IMR-90 (cell line): Measurements from ENCODE around the gene NELL2. TPM values are rescaled to one million over a fixed set of nuclear protein-coding genes. Genes with fewer than 3 reads are reported as not detected.

Source experiments
- ATAC-seq: fragments of 200-7000 bp; cut with Tn5 transposase; 2 replicates; pipeline ENCODE4 v1.9.1; 2020; ENCODE audit warnings: low read depth, mild to moderate bottlenecking, moderate library complexity
- BruUV-seq: library from RNA; stranded (reverse); fragments of 400-500 nt; replicated peaks from 2 replicates; lab custom pipeline; 2021; lab: Mats Ljungman, UMichigan
- CTCF ChIA-PET: fragments of 300-600 bp; formaldehyde crosslinking; extraction: SDS; loops from one replicate; lab custom pipeline; 2021; ENCODE audit warnings: antibody characterized with exemption; lab: Yijun Ruan, JAX
- POLR2A ChIA-PET: fragments of 300-600 bp; sonication (Branson Sonifier 250); formaldehyde crosslinking; loops from one replicate; lab custom pipeline; 2022; ENCODE audit warnings: antibody characterized with exemption; ENCODE audit not compliant: unreplicated experiment; lab: Charles Lee
- DNase-seq: peaks from one replicate; pipeline ENCODE4 v3.0.0; 2013
- H2AFZ ChIP-seq: replicated peaks from 2 replicates; pipeline ENCODE3; 2013; ENCODE audit warnings: low read length, mild to moderate bottlenecking; ENCODE audit not compliant: poor library complexity
- H2AK5ac ChIP-seq: 2 replicates; pipeline ENCODE4 v1.6.1; 2013; ENCODE audit warnings: low read depth, low read length, inconsistent platforms
- H2AK9ac ChIP-seq: replicated peaks from 2 replicates; pipeline ENCODE3; 2013; ENCODE audit warnings: mild to moderate bottlenecking, low read depth, low read length, moderate library complexity; ENCODE audit not compliant: poor library complexity
- H2BK120ac ChIP-seq: 2 replicates; pipeline ENCODE4 v1.6.1; 2013; ENCODE audit warnings: low read depth, low read length, inconsistent platforms
- H2BK15ac ChIP-seq: 3 replicates; pipeline ENCODE4 v1.6.1; 2013; ENCODE audit warnings: low read depth, low read length, inconsistent platforms
- H2BK20ac ChIP-seq: 2 replicates; pipeline ENCODE4 v1.6.1; 2013; ENCODE audit warnings: low read depth, mild to moderate bottlenecking, inconsistent platforms, low read length, moderate library complexity
- H2BK5ac ChIP-seq: 2 replicates; pipeline ENCODE4 v1.6.1; 2013; ENCODE audit warnings: mild to moderate bottlenecking, low read depth, low read length, inconsistent platforms; ENCODE audit not compliant: poor library complexity, severe bottlenecking
- H3K14ac ChIP-seq: replicated peaks from 2 replicates; pipeline ENCODE4 v1.6.1; 2013; ENCODE audit warnings: low read depth, low read length, inconsistent platforms
- H3K18ac ChIP-seq: 2 replicates; pipeline ENCODE4 v1.6.1; 2013; ENCODE audit warnings: low read depth, low read length, control low read depth
- H3K23ac ChIP-seq: 2 replicates; pipeline ENCODE4 v1.6.1; 2013; ENCODE audit warnings: low read depth, low read length, inconsistent platforms
- H3K27ac ChIP-seq: 2 replicates; pipeline ENCODE4 v1.5.1; 2013; ENCODE audit warnings: mild to moderate bottlenecking, control low read depth, low read length; ENCODE audit not compliant: insufficient read depth
- H3K27me3 ChIP-seq: 2 replicates; pipeline ENCODE4 v1.6.1; 2013; ENCODE audit warnings: low read length; ENCODE audit not compliant: control insufficient read depth, insufficient read depth
- H3K36me3 ChIP-seq: 2 replicates; pipeline ENCODE4 v1.6.1; 2013; ENCODE audit warnings: low read length, mixed read lengths; ENCODE audit not compliant: control insufficient read depth, insufficient read depth
- H3K4ac ChIP-seq: 2 replicates; pipeline ENCODE4 v1.6.1; 2013; ENCODE audit warnings: low read depth, low read length, inconsistent platforms
- H3K4me1 ChIP-seq: 2 replicates; pipeline ENCODE4 v1.6.1; 2013; ENCODE audit warnings: low read length, mixed read lengths; ENCODE audit not compliant: control insufficient read depth, insufficient read depth
- H3K4me2 ChIP-seq: 2 replicates; pipeline ENCODE4 v1.6.1; 2013; ENCODE audit warnings: low read depth, mild to moderate bottlenecking, control low read depth, low read length, moderate library complexity
- H3K4me3 ChIP-seq: 2 replicates; pipeline ENCODE4 v1.5.1; 2013; ENCODE audit warnings: low read depth, mild to moderate bottlenecking, control low read depth, low read length, moderate library complexity; ENCODE audit not compliant: insufficient read depth
- H3K56ac ChIP-seq: 2 replicates; pipeline ENCODE4 v1.6.1; 2013; ENCODE audit warnings: low read length, inconsistent platforms; ENCODE audit not compliant: insufficient read depth; ENCODE audit errors: extremely low read depth
- H3K79me1 ChIP-seq, 2 experiments: 2 replicates each; pipeline ENCODE4 v1.6.1; 2013; ENCODE audit warnings: low read length in 2 of 2, inconsistent platforms in 1 of 2, low read depth in 1 of 2
- H3K9ac ChIP-seq: 2 replicates; pipeline ENCODE4 v1.6.1; 2013; ENCODE audit warnings: low read depth, low read length, control low read depth
- H3K9me1 ChIP-seq: 2 replicates; pipeline ENCODE4 v1.6.1; 2013; ENCODE audit warnings: low read length, inconsistent platforms; ENCODE audit not compliant: insufficient read depth
- H3K9me3 ChIP-seq: 2 replicates; pipeline ENCODE4 v1.6.1; 2013; ENCODE audit warnings: low read length; ENCODE audit not compliant: control insufficient read depth, insufficient read depth
- H4K20me1 ChIP-seq: 2 replicates; pipeline ENCODE4 v1.6.1; 2013; ENCODE audit warnings: low read length, inconsistent platforms; ENCODE audit not compliant: insufficient read depth
- H4K5ac ChIP-seq: 2 replicates; pipeline ENCODE4 v1.6.1; 2013; ENCODE audit warnings: mild to moderate bottlenecking, low read depth, low read length, control low read depth
- H4K8ac ChIP-seq, 2 experiments: 2 replicates each; pipeline ENCODE4 v1.6.1; 2013; ENCODE audit warnings: low read depth in 2 of 2, low read length in 2 of 2, control low read depth in 1 of 2, inconsistent platforms in 1 of 2
- H4K91ac ChIP-seq: 2 replicates; pipeline ENCODE4 v1.6.1; 2013; ENCODE audit warnings: low read depth, low read length, inconsistent platforms; ENCODE audit not compliant: insufficient read depth
- MAFK ChIP-seq: IDR thresholded peaks from 2 replicates; pipeline ENCODE4 v1.6.1; 2012; ENCODE audit warnings: low read depth, low read length, improper control_type of control experiment
- MAZ ChIP-seq: IDR thresholded peaks from 2 replicates; pipeline ENCODE4 v1.6.1; 2012; ENCODE audit warnings: low read depth, mild to moderate bottlenecking, low read length, improper control_type of control experiment, moderate library complexity, borderline replicate concordance
- MXI1 ChIP-seq: IDR thresholded peaks from 2 replicates; pipeline ENCODE4 v1.6.1; 2012; ENCODE audit warnings: low read depth, mild to moderate bottlenecking, low read length, moderate library complexity, borderline replicate concordance
- NFE2L2 ChIP-seq: fragments of 150-350 bp; IDR thresholded peaks from 2 replicates; pipeline ENCODE4 v1.6.1; 2016; ENCODE audit warnings: low read depth, mild to moderate bottlenecking, low read length
- WGBS, 2 experiments: methylation state at CpG; one replicate each; pipeline versions ENCODE4 v1.1.5 to v1.1.7; 2013; ENCODE audit warnings: missing lambda C conversion rate in 2 of 2; ENCODE audit not compliant: insufficient read length in 1 of 2; ENCODE audit errors: extremely low coverage in 2 of 2; 5-methylcytosine and 5-hydroxymethylcytosine counted together
- dilution Hi-C: fragments of 300-500 bp; cut with HindIII; formaldehyde crosslinking; loops from one replicate; pipeline ENCODE4 v1.14.3; 2018; ENCODE audit warnings: low sequenced_read_pairs; ENCODE audit not compliant: unreplicated experiment
- in situ Hi-C: fragments of 300-500 bp; cut with MboI; formaldehyde crosslinking; loops from 3 replicates; pipeline ENCODE4 v1.14.3; 2019; ENCODE audit warnings: low sequenced_read_pairs, inconsistent platforms, mixed read lengths
- intact Hi-C: fragments of 100-400 bp; cut with micrococcal nuclease; formaldehyde crosslinking; loops from 2 replicates; pipeline ENCODE4 v1.10.0; 2022
- polyA plus RNA-seq, 3 experiments: library from polyadenylated mRNA; depleted of rRNA; stranded (reverse); fragments of >200 nt; gene quantifications; 2 replicates each; pipeline ENCODE4 v1.2.3, GENCODE V29; 2012; ENCODE audit warnings: low replicate concordance in 1 of 3
- total RNA-seq: library from RNA; depleted of rRNA; stranded (reverse); fragments of >200 nt; gene quantifications from 2 replicates; pipeline ENCODE4 v1.2.3, GENCODE V29; 2012
- TF ChIP-seq, protein P1 (sequence below): conservative IDR thresholded peaks from 2 replicates; pipeline ENCODE4 v1.5.1; 2012; ENCODE audit warnings: mild to moderate bottlenecking, low read depth, low read length, improper control_type of control experiment

NELL2 gene
- total and polyA plus RNA-seq, 2 of the 4 experiments (the other 2 are of a cell fraction), result 0.18 to 0.26 TPM

DNA sequence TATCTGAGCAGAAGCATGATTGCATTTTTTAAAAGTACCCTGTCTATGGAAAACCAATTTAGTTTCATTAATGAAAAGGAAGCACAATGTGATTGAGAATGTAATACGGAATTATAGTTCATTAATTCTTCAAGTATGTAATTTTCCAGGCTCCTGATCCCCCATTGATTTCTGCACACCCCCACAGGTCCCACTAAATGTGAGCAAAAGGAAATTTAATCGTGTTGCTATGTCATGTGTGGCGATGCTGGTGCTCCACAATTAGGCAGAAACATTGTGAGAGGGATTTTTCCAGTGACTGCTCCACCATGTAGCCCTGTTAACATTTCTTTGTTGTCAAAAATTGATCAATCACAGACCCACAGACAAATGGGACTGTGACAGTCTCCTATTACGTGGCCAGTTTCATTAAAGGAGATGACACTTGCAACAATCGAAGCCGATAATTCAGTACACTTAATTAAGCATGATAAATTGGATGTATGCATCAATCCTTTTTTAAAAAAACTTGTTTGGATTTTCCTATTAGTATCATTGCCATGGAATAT, 306.0 kb downstream of the NELL2 start:
- no peak overlapping the region for H3K4me2 ChIP-seq
- ATAC-seq, result no peak
- H2AK5ac ChIP-seq, result no peak overlapping the region
- no peak overlapping the region for H2BK20ac ChIP-seq
- H4K91ac ChIP-seq, result no peak overlapping the region
- H3K27ac ChIP-seq, result no peak overlapping the region
- TF ChIP-seq MXI1, result no peak
- no peak for TF ChIP-seq MAZ
- no peak for TF ChIP-seq MAFK
- no peak for TF ChIP-seq NFE2L2
- TF ChIP-seq, protein P1, sequence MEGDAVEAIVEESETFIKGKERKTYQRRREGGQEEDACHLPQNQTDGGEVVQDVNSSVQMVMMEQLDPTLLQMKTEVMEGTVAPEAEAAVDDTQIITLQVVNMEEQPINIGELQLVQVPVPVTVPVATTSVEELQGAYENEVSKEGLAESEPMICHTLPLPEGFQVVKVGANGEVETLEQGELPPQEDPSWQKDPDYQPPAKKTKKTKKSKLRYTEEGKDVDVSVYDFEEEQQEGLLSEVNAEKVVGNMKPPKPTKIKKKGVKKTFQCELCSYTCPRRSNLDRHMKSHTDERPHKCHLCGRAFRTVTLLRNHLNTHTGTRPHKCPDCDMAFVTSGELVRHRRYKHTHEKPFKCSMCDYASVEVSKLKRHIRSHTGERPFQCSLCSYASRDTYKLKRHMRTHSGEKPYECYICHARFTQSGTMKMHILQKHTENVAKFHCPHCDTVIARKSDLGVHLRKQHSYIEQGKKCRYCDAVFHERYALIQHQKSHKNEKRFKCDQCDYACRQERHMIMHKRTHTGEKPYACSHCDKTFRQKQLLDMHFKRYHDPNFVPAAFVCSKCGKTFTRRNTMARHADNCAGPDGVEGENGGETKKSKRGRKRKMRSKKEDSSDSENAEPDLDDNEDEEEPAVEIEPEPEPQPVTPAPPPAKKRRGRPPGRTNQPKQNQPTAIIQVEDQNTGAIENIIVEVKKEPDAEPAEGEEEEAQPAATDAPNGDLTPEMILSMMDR, result no peak
- no peak overlapping the region for H2AFZ ChIP-seq
- no peaks in the 10 kb centered on the region for H3K9me3 ChIP-seq
- BruUV-seq, result no TSS peak
- CTCF ChIA-PET, result no interaction called here
- H3K27me3 ChIP-seq, result no peaks in the 10 kb centered on the region
- no peaks in the 10 kb centered on the region for H3K79me1 ChIP-seq
- H3K4ac ChIP-seq, result no peak overlapping the region
- in situ Hi-C loops, result no loop called here
- DNase-seq, result no peak
- 0% methylated on average over 1 of the region's 6 CpGs; no CpG with 5 or more reads in 1 of the 2 experiments for WGBS, 2 experiments
- no peak overlapping the region for H3K23ac ChIP-seq
- H3K4me1 ChIP-seq, result no peaks in the 10 kb centered on the region
- H4K20me1 ChIP-seq, result no peaks in the 10 kb centered on the region
- H4K8ac ChIP-seq, result no peak overlapping the region
- H3K36me3 ChIP-seq, result no peaks in the 10 kb centered on the region
- no peak overlapping the region for H3K56ac ChIP-seq
- no peak overlapping the region for H2BK120ac ChIP-seq
- no peak overlapping the region for H3K18ac ChIP-seq
- no peaks in the 10 kb centered on the region for H3K9me1 ChIP-seq
- no peak overlapping the region for H2BK5ac ChIP-seq
- POLR2A ChIA-PET, result no interaction called here
- intact Hi-C loops, result no loop called here
- H3K4me3 ChIP-seq, result no peak overlapping the region
- no peak overlapping the region for H3K14ac ChIP-seq
- no peak overlapping the region for H4K5ac ChIP-seq
- H2BK15ac ChIP-seq, result no peak overlapping the region
- no peak overlapping the region for H3K9ac ChIP-seq
- dilution Hi-C loops, result no loop called here
- no peak overlapping the region for H2AK9ac ChIP-seq
